Ishikawa (cell line): Measurements from ENCODE around the gene PITPNB.

Experiments
- TCF12 ChIP-seq: IDR thresholded peaks from 2 replicates; pipeline ENCODE4 v1.6.1; 2012; ENCODE audit warnings: low read depth
- TF ChIP-seq, protein P1 (sequence below): IDR thresholded peaks from 2 replicates; pipeline ENCODE4 v1.6.1; 2012

DNA sequence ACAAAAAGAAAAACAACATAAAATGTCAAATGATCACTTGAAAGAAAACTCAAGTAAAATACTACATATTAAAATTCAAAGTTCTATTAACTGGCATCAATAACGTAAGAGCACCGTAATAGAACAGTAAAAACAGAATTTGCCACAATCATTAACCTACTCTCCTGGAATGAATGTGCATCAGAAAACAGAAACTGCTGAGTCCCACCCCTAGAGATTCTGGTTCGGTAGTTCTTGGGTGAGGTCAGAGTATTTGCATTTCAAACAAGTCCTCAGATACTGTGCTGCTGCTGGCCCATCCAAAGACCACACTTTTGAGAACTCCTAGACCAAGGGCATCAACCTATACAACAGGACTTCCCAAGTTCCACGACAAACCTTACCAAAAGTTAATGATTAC, 23.5 kb downstream of the PITPNB start:
- TF ChIP-seq, protein P1, sequence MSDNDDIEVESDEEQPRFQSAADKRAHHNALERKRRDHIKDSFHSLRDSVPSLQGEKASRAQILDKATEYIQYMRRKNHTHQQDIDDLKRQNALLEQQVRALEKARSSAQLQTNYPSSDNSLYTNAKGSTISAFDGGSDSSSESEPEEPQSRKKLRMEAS: no peak
- TF ChIP-seq TCF12: no peak
